ENCODE measurements around the gene COG5. TPM values are rescaled to one million over a fixed set of nuclear protein-coding genes. Genes with fewer than 3 reads are reported as not detected.
A peak's percentile ranks its signal among the peaks of the same experiment; 100 is the strongest.

COG5 gene
- total RNA-seq, 1 donor from 2014 or later: 37.2 TPM

DNA sequence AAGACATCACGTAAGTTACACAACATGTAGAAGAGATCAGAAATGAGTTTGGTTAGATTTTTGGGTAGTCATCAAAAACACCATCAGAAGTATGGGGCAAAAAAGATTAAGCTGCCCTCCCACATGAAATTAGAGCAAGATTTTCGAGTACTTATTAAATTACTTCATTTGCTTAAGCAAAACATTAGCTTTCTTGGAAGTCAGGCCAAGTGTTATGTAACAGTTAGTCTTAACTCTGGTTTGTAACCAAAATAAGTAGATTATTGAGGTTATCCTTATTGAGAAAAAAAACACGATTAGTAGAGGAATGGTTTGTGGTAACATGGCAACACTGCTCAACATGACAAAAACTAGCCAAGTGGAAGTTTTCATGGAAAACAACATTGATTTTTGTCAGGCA, 357.0 kb downstream of the COG5 start:
- Mint-ChIP-seq H3K9me3 (no peaks in the 10 kb centered on the region), H3K4me3 (no peak overlapping the region), H3K27me3 (no peaks in the 10 kb centered on the region), H3K36me3 (peaks cover 34% of the 10 kb centered on the region), H3K27ac (no peak overlapping the region), H3K4me1 (ENCODE audit: unreplicated experiment) (no peaks in the 10 kb centered on the region)
- DNase-seq (ENCODE audit: extremely low spot score, unreplicated experiment): no peak
- TF ChIP-seq, protein P1, sequence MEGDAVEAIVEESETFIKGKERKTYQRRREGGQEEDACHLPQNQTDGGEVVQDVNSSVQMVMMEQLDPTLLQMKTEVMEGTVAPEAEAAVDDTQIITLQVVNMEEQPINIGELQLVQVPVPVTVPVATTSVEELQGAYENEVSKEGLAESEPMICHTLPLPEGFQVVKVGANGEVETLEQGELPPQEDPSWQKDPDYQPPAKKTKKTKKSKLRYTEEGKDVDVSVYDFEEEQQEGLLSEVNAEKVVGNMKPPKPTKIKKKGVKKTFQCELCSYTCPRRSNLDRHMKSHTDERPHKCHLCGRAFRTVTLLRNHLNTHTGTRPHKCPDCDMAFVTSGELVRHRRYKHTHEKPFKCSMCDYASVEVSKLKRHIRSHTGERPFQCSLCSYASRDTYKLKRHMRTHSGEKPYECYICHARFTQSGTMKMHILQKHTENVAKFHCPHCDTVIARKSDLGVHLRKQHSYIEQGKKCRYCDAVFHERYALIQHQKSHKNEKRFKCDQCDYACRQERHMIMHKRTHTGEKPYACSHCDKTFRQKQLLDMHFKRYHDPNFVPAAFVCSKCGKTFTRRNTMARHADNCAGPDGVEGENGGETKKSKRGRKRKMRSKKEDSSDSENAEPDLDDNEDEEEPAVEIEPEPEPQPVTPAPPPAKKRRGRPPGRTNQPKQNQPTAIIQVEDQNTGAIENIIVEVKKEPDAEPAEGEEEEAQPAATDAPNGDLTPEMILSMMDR (conservative IDR thresholded peaks at IDR 0.05): no peak

DNA sequence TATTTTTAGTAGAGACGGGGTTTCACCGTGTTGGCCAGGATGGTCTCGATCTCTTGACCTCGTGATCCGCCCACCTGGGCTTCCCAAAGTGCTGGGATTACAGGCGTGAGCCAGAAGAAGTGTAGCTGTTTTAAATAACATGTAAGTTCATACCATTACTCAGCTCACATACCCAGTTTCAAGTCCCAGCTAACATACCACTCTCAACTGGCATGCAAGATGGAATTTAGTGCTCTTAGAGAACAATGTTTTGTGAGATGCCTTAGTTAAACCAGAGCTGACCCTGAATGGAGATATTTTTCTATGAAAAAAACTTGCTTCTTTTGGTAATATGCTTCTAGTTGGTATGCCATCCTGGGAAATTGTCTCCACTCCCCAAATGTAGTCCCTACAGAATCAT, 357.6 kb downstream of the COG5 start:
- Mint-ChIP-seq H3K9me3 (no peaks in the 10 kb centered on the region), H3K27me3 (no peaks in the 10 kb centered on the region), H3K4me1 (ENCODE audit: unreplicated experiment) (no peaks in the 10 kb centered on the region), H3K36me3 (peaks cover 37% of the 10 kb centered on the region), H3K27ac (no peak overlapping the region), H3K4me3 (no peak overlapping the region)
- no peak for DNase-seq (ENCODE audit: extremely low spot score, unreplicated experiment)
- TF ChIP-seq, protein P1 (conservative IDR thresholded peaks at IDR 0.05): no peak

DNA sequence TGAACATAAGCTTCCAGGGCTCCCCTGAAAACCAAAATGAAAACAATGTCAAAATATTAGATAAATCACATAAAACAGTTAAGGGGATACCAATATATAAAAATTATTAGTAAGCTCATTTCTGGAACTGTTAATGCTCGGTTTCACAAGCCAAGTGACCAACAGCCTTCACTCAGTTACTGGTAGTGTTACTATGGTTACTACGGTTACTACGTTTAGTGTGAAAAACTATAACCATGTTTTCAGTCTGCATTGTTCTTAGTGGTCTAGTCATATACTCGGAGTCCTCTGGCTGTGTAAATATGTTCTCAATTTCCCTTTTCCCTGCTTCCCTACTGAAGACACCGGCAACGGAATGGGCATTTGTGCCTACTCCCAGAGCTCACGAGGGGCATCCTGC, 360.1 kb downstream of the COG5 start:
- H3K27me3 Mint-ChIP-seq: no peaks in the 10 kb centered on the region
- no peak for DNase-seq (ENCODE audit: extremely low spot score, unreplicated experiment)
- no peak overlapping the region for H3K4me3 Mint-ChIP-seq
- no peak overlapping the region for H3K27ac Mint-ChIP-seq
- no peaks in the 10 kb centered on the region for H3K4me1 Mint-ChIP-seq (ENCODE audit: unreplicated experiment)
- no peaks in the 10 kb centered on the region for H3K9me3 Mint-ChIP-seq
- peaks cover 31% of the 10 kb centered on the region for H3K36me3 Mint-ChIP-seq
- TF ChIP-seq, protein P1 (conservative IDR thresholded peaks at IDR 0.05): no peak

DNA sequence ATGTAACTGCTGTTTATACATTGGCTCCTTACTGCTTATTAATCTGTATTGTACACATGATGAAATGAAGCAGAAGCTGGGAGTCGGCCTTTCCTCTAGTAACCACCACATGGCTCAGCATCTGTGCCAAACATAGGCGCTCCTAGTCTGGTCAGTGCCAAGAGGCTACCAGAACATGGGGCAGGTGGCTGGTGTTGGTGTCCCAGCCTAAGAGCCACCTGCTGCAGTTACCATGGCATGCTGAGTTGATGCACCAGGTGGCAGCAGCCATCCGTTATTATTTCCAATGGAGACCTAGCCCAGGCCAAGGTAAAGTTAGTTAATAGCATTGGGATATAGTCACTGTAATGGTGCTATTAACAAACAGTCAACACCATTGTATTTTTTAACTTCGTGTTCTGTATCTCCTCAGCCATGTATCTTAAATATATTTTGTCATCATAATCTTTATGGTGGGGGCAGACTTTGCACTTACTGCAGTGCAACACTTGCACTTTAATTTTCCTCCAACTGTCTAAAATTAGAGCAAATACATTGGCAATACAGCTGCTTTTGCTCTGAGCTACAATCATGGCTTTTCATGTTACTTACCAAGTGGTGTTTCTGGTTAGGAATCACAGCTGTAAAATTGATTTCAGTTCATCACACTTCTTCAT, 361.8 kb downstream of the COG5 start:
- Mint-ChIP-seq H3K4me1 (ENCODE audit: unreplicated experiment) (no peaks in the 10 kb centered on the region), H3K36me3 (peaks cover 31% of the 10 kb centered on the region), H3K4me3 (no peak overlapping the region), H3K27me3 (no peaks in the 10 kb centered on the region), H3K9me3 (no peaks in the 10 kb centered on the region), H3K27ac (no peak overlapping the region)
- TF ChIP-seq, protein P1 (conservative IDR thresholded peaks at IDR 0.05): peak; percentile 69
- DNase-seq (ENCODE audit: extremely low spot score, unreplicated experiment): no peak

DNA sequence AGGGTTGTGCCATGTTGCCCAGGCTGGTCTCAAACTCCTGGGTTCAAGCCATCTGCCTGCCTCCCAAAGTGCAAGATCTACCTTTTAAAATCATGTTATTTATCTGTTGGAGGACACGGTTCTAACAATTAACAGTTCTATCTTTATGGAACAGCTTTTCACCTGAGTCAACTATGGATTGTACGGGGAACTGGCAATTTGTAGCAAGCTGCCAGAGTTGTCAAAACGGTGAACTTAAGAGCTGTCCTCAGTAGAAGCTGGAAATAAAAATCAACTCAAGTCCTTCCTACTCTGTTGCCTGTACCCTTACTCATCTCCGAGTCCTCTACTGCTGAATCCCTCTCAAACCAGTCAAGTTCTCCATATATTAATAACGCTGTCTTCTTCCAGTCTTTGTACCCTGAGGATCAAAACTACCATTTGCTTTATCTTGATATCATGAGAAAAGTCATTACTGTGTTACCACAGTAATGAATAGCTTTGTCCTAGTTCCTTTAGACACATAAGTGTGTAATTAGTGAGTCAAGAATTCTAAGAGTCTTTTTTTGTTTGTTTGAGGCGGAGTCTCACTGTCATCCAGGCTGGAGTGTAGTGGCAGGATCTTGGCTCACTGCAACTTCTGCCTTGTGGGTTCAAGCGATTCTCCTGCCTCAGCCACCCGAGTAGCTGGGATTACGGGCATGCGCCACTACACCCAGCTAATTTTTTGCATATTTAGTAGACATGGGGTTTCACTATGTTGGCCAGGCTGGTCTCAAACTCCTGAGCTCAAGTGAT, 366.7 kb downstream of the COG5 start:
- H3K9me3 Mint-ChIP-seq: no peaks in the 10 kb centered on the region
- H3K4me3 Mint-ChIP-seq: no peak overlapping the region
- H3K36me3 Mint-ChIP-seq: peaks cover 30% of the 10 kb centered on the region
- DNase-seq (ENCODE audit: extremely low spot score, unreplicated experiment): no peak
- H3K27me3 Mint-ChIP-seq: no peaks in the 10 kb centered on the region
- TF ChIP-seq, protein P1 (conservative IDR thresholded peaks at IDR 0.05): no peak
- H3K27ac Mint-ChIP-seq: no peak overlapping the region
- no peaks in the 10 kb centered on the region for H3K4me1 Mint-ChIP-seq (ENCODE audit: unreplicated experiment)

Measured in type B pancreatic cell (in vitro differentiated cells).